Iris pigment epithelial cell (primary cell): ENCODE data around the gene LTBP1.
"Not testable (repeated sequence)": the region's sequence is repeated elsewhere in the genome, so short reads cannot be mapped to it uniquely, and the experiment has no call there.

ENCODE experiments used
- DNase-seq: peaks from one replicate; pipeline ENCODE4 v3.0.0-alpha.2; 2011; ENCODE audit warnings: low read depth

Gene LTBP1

GRCh38 chr2:32962690-32963089, 15.9 kb downstream of the LTBP1 start:
- no peak for DNase-seq

- DNase-seq: peak; percentile 38
Measured at GRCh38 chr2:32963941-32964340, 17.2 kb downstream of the LTBP1 start.

GRCh38 chr2:32965523-32966171, 18.9 kb downstream of the LTBP1 start:
- no peak for DNase-seq

GRCh38 chr2:32969444-32970162, 22.9 kb downstream of the LTBP1 start:
- no peak for DNase-seq

- DNase-seq: not testable (repeated sequence)
Measured at GRCh38 chr2:32973772-32974171, 27.0 kb downstream of the LTBP1 start.

- no peak for DNase-seq
Measured at GRCh38 chr2:32976409-32977063, 29.8 kb downstream of the LTBP1 start.

- peak; percentile 16 for DNase-seq
Measured at GRCh38 chr2:32977228-32977758, 30.5 kb downstream of the LTBP1 start.

- DNase-seq: no peak
Measured at GRCh38 chr2:32981612-32982011, 34.9 kb downstream of the LTBP1 start.

- not testable (repeated sequence) for DNase-seq
Measured at GRCh38 chr2:32983193-32983924, 36.6 kb downstream of the LTBP1 start.

- DNase-seq: no peak
Measured at GRCh38 chr2:32986480-32986879, 39.7 kb downstream of the LTBP1 start.

- DNase-seq: no peak
Measured at GRCh38 chr2:32988525-32988924, 41.8 kb downstream of the LTBP1 start.

- no peak for DNase-seq
Measured at GRCh38 chr2:32990556-32990955, 43.8 kb downstream of the LTBP1 start.

GRCh38 chr2:32991091-32991845, 44.5 kb downstream of the LTBP1 start:
- DNase-seq: no peak

- no peak for DNase-seq
Measured at GRCh38 chr2:32993005-32993539, 46.3 kb downstream of the LTBP1 start.

- DNase-seq: no peak
Measured at GRCh38 chr2:32997705-32998104, 51.0 kb downstream of the LTBP1 start.

- no peak for DNase-seq
Measured at GRCh38 chr2:33000986-33001385, 54.2 kb downstream of the LTBP1 start.

GRCh38 chr2:33001823-33002222, 55.1 kb downstream of the LTBP1 start:
- DNase-seq: no peak

GRCh38 chr2:33002863-33003262, 56.1 kb downstream of the LTBP1 start:
- no peak for DNase-seq

- DNase-seq: no peak
Measured at GRCh38 chr2:33005057-33005456, 58.3 kb downstream of the LTBP1 start.

- no peak for DNase-seq
Measured at GRCh38 chr2:33008716-33009115, 62.0 kb downstream of the LTBP1 start.

GRCh38 chr2:33009249-33009648, 62.5 kb downstream of the LTBP1 start:
- no peak for DNase-seq
